ENCODE data around the gene LHFPL3.

The LHFPL3 gene

DNA sequence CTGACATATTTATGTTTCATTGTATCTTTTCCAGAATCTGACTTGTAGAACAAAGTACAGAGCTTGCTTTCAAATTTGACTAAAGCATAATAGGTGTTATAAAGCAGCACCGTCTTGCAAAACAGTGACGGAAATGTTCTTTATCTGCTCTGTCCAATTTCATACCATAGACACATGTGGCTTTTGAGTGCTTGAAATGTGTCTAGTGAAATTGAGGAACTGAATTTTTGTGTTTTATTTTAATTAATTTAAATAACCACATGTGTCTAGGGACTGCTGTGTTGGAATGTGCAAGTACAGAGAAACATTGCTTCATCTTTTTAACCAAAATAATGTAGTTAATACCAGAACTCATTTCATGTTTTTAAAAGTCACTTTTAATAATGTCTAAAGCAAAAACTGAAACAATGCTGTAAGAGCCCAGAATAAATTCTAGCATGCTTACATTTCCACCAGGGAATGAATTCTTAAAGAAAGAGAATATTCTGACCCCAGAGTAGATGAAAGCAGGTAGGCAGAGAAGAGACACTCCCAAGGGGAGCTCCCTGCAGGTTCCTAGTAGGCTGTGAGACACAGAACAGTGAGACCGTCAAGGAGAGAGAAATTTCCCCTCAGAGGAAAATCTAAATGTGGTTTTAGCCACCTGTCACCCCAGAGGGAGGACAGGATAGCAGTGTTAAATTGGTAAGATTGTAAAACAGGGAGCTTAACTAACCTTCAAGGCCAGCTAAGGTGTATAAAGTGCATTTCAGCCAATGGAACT is 510.3 kb downstream of the LHFPL3 start:
- TF ChIP-seq, protein P1, sequence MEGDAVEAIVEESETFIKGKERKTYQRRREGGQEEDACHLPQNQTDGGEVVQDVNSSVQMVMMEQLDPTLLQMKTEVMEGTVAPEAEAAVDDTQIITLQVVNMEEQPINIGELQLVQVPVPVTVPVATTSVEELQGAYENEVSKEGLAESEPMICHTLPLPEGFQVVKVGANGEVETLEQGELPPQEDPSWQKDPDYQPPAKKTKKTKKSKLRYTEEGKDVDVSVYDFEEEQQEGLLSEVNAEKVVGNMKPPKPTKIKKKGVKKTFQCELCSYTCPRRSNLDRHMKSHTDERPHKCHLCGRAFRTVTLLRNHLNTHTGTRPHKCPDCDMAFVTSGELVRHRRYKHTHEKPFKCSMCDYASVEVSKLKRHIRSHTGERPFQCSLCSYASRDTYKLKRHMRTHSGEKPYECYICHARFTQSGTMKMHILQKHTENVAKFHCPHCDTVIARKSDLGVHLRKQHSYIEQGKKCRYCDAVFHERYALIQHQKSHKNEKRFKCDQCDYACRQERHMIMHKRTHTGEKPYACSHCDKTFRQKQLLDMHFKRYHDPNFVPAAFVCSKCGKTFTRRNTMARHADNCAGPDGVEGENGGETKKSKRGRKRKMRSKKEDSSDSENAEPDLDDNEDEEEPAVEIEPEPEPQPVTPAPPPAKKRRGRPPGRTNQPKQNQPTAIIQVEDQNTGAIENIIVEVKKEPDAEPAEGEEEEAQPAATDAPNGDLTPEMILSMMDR (IDR thresholded peaks at IDR 0.05; ENCODE audit: insufficient read depth, missing control alignments): no peak
- no peak for DNase-seq (ENCODE audit: insufficient read length, low spot score)

DNA sequence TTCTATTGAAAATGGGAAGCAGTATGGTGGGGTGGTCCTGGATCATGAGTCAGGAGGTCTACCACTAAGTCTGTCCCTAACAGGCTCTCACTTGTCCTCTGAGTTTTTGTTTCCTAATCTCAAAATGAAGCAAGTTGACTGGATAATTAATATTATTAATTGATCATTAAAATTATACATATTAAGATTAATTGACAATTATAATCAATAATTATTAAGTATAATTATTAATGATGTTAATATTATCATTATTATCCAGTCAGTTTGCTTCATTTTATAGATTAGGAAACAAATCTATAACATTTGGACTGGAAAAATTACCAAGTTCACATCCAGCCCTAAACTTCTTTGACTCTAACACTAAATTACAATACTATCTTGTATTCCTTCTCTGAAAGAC is 511.4 kb downstream of the LHFPL3 start:
- FAIRE-seq (no peak), DNase-seq (ENCODE audit: insufficient read length, low spot score) (no peak)
- TF ChIP-seq, protein P1 (IDR thresholded peaks at IDR 0.05; ENCODE audit: insufficient read depth, missing control alignments): no peak

More for the DNA sequence above, 510.3 kb downstream of the LHFPL3 start:
- no peak for FAIRE-seq

DNA sequence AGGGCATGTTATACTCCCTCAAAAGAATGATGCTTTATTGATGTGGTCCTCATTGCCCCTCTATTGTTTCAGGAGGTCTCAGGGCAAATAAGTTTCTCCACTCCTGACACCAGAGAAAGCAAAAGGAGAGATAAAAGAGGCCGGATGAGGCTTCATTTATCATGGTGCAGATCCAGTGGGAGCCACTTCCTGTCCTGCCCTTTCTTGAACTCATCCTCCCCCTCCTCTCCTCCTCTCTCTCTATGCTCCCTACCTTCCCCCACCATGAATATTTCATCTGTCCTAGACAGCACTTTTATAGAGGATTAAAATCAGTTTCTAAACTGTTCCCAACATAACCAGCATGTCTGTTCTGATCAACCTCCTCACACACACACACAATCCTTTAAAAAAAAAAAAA is 513.4 kb downstream of the LHFPL3 start:
- TF ChIP-seq, protein P1 (IDR thresholded peaks at IDR 0.05; ENCODE audit: insufficient read depth, missing control alignments): no peak
- DNase-seq (ENCODE audit: insufficient read length, low spot score): no peak
- FAIRE-seq: no peak

DNA sequence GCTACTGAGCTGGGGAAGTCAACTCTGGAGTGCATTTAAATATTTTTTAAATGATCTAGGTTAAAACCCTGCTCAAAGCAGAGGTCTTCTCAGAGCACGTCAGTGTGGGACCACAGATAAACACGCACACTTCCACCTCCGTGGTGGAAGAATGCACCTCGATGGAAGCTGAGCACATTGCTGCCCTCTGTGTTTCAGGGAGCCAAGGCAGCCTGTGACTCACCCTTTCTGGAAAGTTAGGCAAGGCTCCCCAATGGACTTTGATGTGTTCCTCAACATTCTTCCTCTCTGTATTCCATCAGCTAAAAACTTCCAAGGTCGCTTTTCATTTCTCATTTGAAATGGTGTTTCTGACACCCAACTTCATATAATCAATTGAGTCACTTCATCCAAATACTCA is 514.8 kb downstream of the LHFPL3 start:
- TF ChIP-seq, protein P1 (IDR thresholded peaks at IDR 0.05; ENCODE audit: insufficient read depth, missing control alignments): no peak
- DNase-seq (ENCODE audit: insufficient read length, low spot score) (no peak), FAIRE-seq (no peak)

DNA sequence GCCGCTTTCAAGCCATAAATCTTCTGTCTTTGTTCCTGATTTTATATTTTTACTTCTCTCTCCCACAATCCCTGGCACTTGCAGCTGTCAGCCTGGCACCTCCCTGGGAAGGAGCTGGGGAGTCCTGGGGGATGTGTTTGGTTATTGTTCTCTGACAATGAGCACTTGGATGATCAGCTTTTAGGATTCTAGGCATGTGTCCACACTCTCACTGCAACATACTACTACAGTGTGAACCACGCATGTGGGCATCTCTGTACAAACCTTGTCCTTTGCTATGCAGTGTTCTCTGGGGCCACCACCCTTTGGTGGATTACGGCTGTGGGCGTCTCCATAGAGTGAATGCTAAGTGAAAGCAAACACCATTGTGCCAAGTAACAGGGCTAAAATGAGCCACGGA is 517.2 kb downstream of the LHFPL3 start:
- FAIRE-seq (no peak), DNase-seq (ENCODE audit: insufficient read length, low spot score) (no peak)
- TF ChIP-seq, protein P1 (IDR thresholded peaks at IDR 0.05; ENCODE audit: insufficient read depth, missing control alignments): no peak

DNA sequence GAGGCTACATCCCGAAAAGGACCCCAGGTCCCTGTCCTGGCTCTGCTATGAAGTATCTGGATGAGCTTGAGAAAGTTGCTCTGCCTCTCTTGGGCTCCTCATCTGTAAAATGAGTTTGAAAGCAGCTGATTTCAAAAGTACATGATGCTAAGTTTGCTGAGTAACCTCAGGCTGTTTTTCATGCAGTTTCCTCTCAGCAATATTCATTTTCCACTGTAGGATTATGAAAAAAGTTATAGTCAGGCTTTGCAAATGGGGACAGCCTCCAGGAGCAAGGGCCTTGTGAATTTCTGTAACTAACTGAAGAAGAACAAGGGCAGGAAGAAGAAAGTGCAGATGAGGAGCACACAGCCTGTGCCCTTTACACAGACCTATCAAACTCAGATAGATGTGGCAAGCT is 518.3 kb downstream of the LHFPL3 start:
- FAIRE-seq (no peak), DNase-seq (ENCODE audit: insufficient read length, low spot score) (no peak)
- TF ChIP-seq, protein P1 (IDR thresholded peaks at IDR 0.05; ENCODE audit: insufficient read depth, missing control alignments): no peak
